H1 (cell line): ENCODE results near the gene GRID1. TPM values are rescaled to one million over a fixed set of nuclear protein-coding genes. Genes with fewer than 3 reads are reported as not detected.

Source experiments
- CTCF ChIA-PET: fragments of 300-600 bp; sonication (Branson Sonifier 250); formaldehyde crosslinking; loops from one replicate; lab custom pipeline; 2021; ENCODE audit not compliant: partially characterized antibody; lab: Charles Lee
- POLR2A ChIA-PET: fragments of 300-600 bp; sonication (Branson Sonifier 250); formaldehyde crosslinking; loops from one replicate; lab custom pipeline; 2021; ENCODE audit warnings: inconsistent platforms; ENCODE audit not compliant: partially characterized antibody; lab: Charles Lee
- DNase-seq, 2 experiments: peaks; one replicate each; pipeline versions ENCODE4 v3.0.0 to v3.0.0-alpha.2; 2010 to 2022; ENCODE audit warnings: low spot score in 2 of 2, low read depth in 1 of 2, mixed read lengths in 1 of 2
- FAIRE-seq: peaks from 2 replicates; lab custom pipeline; 2011; peaks lifted over from hg19 to GRCh38; lab: Jason Lieb, UNC
- H2AFZ ChIP-seq: 2 replicates; pipeline ENCODE4 v1.8.1; 2012; ENCODE audit warnings: low read length, inconsistent platforms
- H2AK5ac ChIP-seq: 2 replicates; pipeline ENCODE4 v1.6.1; 2013; ENCODE audit warnings: low read depth, low read length
- H2BK120ac ChIP-seq: replicated peaks from 2 replicates; pipeline ENCODE3; 2013; ENCODE audit warnings: low read depth, low read length, inconsistent platforms
- H2BK12ac ChIP-seq: 2 replicates; pipeline ENCODE4 v1.6.1; 2013; ENCODE audit warnings: low read depth, low read length
- H2BK15ac ChIP-seq: 2 replicates; pipeline ENCODE4 v1.6.1; 2013; ENCODE audit warnings: low read length
- H2BK20ac ChIP-seq: 2 replicates; pipeline ENCODE4 v1.6.1; 2013; ENCODE audit warnings: low read length
- H2BK5ac ChIP-seq: 2 replicates; pipeline ENCODE4 v1.6.1; 2013; ENCODE audit warnings: low read depth, low read length
- H3K14ac ChIP-seq: 2 replicates; pipeline ENCODE4 v1.6.1; 2013; ENCODE audit warnings: inconsistent platforms; ENCODE audit not compliant: insufficient read length
- H3K18ac ChIP-seq: 2 replicates; pipeline ENCODE4 v1.6.1; 2013; ENCODE audit warnings: low read length; ENCODE audit errors: extremely low read depth
- H3K23ac ChIP-seq: 2 replicates; pipeline ENCODE4 v1.6.1; 2013; ENCODE audit warnings: inconsistent platforms; ENCODE audit not compliant: insufficient read length
- H3K23me2 ChIP-seq: 2 replicates; pipeline ENCODE4 v1.6.1; 2013; ENCODE audit warnings: low read depth, low read length
- H3K27ac ChIP-seq: 2 replicates; pipeline ENCODE4 v1.6.1; 2011; ENCODE audit warnings: low read depth, low read length, inconsistent platforms
- H3K27me3 ChIP-seq, 4 experiments: replicated peaks in 1 of 4; 1 replicate in 1 of 4; 2 replicates in 3 of 4; pipeline versions ENCODE4 v1.6.1 to v1.8.1; 2011 to 2013; ENCODE audit warnings: low read length in 3 of 4, mild to moderate bottlenecking in 3 of 4, inconsistent platforms in 2 of 4, mixed read lengths in 2 of 4, moderate library complexity in 1 of 4; ENCODE audit not compliant: control insufficient read depth in 3 of 4, insufficient read depth in 3 of 4; ENCODE audit errors: extremely low read depth in 1 of 4
- H3K36me3 ChIP-seq, 4 experiments: 2 replicates each; pipeline versions ENCODE4 v1.6.1 to v1.8.1; 2011 to 2013; ENCODE audit warnings: mild to moderate bottlenecking in 4 of 4, low read length in 3 of 4, moderate library complexity in 2 of 4, control low read depth in 1 of 4, inconsistent platforms in 1 of 4; ENCODE audit not compliant: insufficient read depth in 4 of 4, control insufficient read depth in 2 of 4
- H3K4ac ChIP-seq: replicated peaks from 2 replicates; pipeline ENCODE3; 2013; ENCODE audit warnings: low read length, low read depth, mixed read lengths, inconsistent platforms; ENCODE audit not compliant: insufficient read length
- H3K4me1 ChIP-seq, 4 experiments: replicated peaks in 1 of 4; 1 replicate in 1 of 4; 2 replicates in 3 of 4; pipeline versions ENCODE4 v1.6.1 to v1.8.1; 2011 to 2013; ENCODE audit warnings: low read length in 3 of 4, inconsistent platforms in 2 of 4, mixed read lengths in 1 of 4; ENCODE audit not compliant: insufficient read depth in 4 of 4, control insufficient read depth in 3 of 4
- H3K4me2 ChIP-seq, 2 experiments: 2 replicates each; pipeline versions ENCODE4 v1.6.1 to v1.8.1; 2011 to 2013; ENCODE audit warnings: low read depth in 2 of 2, low read length in 2 of 2, control low read depth in 1 of 2, inconsistent platforms in 1 of 2, mild to moderate bottlenecking in 1 of 2; ENCODE audit not compliant: insufficient read depth in 1 of 2
- H3K4me3 ChIP-seq, 4 experiments: fragments of 200-600, 300-600 bp in 1 of 4; sonication (generic), shearing (Covaris generic), sonication (Bioruptor Twin) in 1 of 4; 2 replicates each; pipeline versions ENCODE4 v1.5.1 to v1.8.1; 2011 to 2016; ENCODE audit warnings: low read length in 4 of 4, low read depth in 3 of 4, control low read depth in 2 of 4, inconsistent platforms in 2 of 4, mild to moderate bottlenecking in 2 of 4, mixed read lengths in 1 of 4, moderate library complexity in 1 of 4; ENCODE audit not compliant: insufficient read depth in 2 of 4; ENCODE audit errors: extremely low read depth in 1 of 4
- H3K56ac ChIP-seq: replicated peaks from 2 replicates; pipeline ENCODE3; 2013; ENCODE audit warnings: low read depth, mild to moderate bottlenecking, mixed read lengths, low read length, inconsistent platforms; ENCODE audit not compliant: insufficient read length
- H3K79me1 ChIP-seq: 2 replicates; pipeline ENCODE4 v1.6.1; 2013; ENCODE audit warnings: low read depth, low read length, control low read depth
- H3K79me2 ChIP-seq, 2 experiments: 2 replicates each; pipeline versions ENCODE4 v1.6.1 to v1.8.1; 2012 to 2013; ENCODE audit warnings: low read length in 2 of 2, mild to moderate bottlenecking in 2 of 2, inconsistent platforms in 1 of 2; ENCODE audit not compliant: insufficient read depth in 2 of 2, control insufficient read depth in 1 of 2
- H3K9ac ChIP-seq, 4 experiments: replicated peaks in 1 of 4; 1 replicate in 1 of 4; 2 replicates in 3 of 4; pipeline versions ENCODE4 v1.6.1 to v1.8.1; 2011 to 2013; ENCODE audit warnings: low read depth in 3 of 4, low read length in 3 of 4, control low read depth in 2 of 4, mild to moderate bottlenecking in 2 of 4, moderate library complexity in 2 of 4, inconsistent platforms in 1 of 4; ENCODE audit errors: extremely low read depth in 1 of 4
- H3K9me3 ChIP-seq, 2 experiments: 2 replicates each; pipeline versions ENCODE4 v1.6.1 to v1.8.1; 2012 to 2013; ENCODE audit warnings: mild to moderate bottlenecking in 2 of 2, moderate library complexity in 2 of 2, control low read depth in 1 of 2, inconsistent platforms in 1 of 2, low read depth in 1 of 2, low read length in 1 of 2, mixed read lengths in 1 of 2; ENCODE audit not compliant: insufficient read depth in 2 of 2
- H4K20me1 ChIP-seq, 2 experiments: replicated peaks in 1 of 2; 2 replicates each; pipeline versions ENCODE3 to v1.8.1; 2011 to 2013; ENCODE audit warnings: inconsistent platforms in 2 of 2, low read length in 2 of 2, mild to moderate bottlenecking in 1 of 2; ENCODE audit not compliant: insufficient read depth in 2 of 2, control insufficient read depth in 1 of 2
- H4K5ac ChIP-seq: 2 replicates; pipeline ENCODE4 v1.6.1; 2013; ENCODE audit warnings: low read length, low read depth, mixed read lengths, inconsistent platforms; ENCODE audit not compliant: insufficient read length
- H4K8ac ChIP-seq: 2 replicates; pipeline ENCODE4 v1.8.0; 2013; ENCODE audit warnings: mild to moderate bottlenecking, moderate library complexity, low read length, inconsistent platforms; ENCODE audit not compliant: insufficient read depth; ENCODE audit errors: extremely low read depth
- H4K91ac ChIP-seq: replicated peaks from 2 replicates; pipeline ENCODE3; 2013; ENCODE audit warnings: low read length, mixed read lengths, inconsistent platforms; ENCODE audit not compliant: insufficient read length
- MAFK ChIP-seq: IDR thresholded peaks from 2 replicates; pipeline ENCODE4 v1.6.1; 2012; ENCODE audit warnings: low read depth, mild to moderate bottlenecking, improper control_type of control experiment, low read length
- RBBP5 ChIP-seq: IDR thresholded peaks from 2 replicates; pipeline ENCODE4 v1.7.1; 2012; ENCODE audit warnings: low read depth, mild to moderate bottlenecking, inconsistent platforms, low read length, moderate library complexity, borderline replicate concordance
- RNF2 ChIP-seq: fragments of 200-900, 300-1000 bp; sonication (generic); IDR thresholded peaks from 2 replicates; pipeline ENCODE4 v1.7.1; 2016; ENCODE audit warnings: borderline replicate concordance, low read depth, mild to moderate bottlenecking, antibody characterized with exemption, low read length; ENCODE audit not compliant: poor library complexity, severe bottlenecking; ENCODE audit errors: missing control alignments
- TCF12 ChIP-seq: IDR thresholded peaks from 2 replicates; pipeline ENCODE4 v1.6.1; 2011; ENCODE audit warnings: low read depth, mild to moderate bottlenecking, low read length
- ZNF274 ChIP-seq: IDR thresholded peaks from 2 replicates; pipeline ENCODE4 v1.7.0; 2012; ENCODE audit warnings: low read length, borderline replicate concordance; ENCODE audit errors: extremely low read depth
- whole genome bisulfite sequencing, 2 experiments: shearing (Covaris generic) in 1 of 2; methylation state at CpG; one replicate each; pipeline versions ENCODE4 v1.1.6 to v1.1.7; 2013 to 2015; ENCODE audit warnings: low lambda C conversion rate in 2 of 2, mixed read lengths in 2 of 2, inconsistent platforms in 1 of 2, low coverage in 1 of 2, missing lambda C conversion rate in 1 of 2; ENCODE audit not compliant: insufficient replicate concordance in 2 of 2, insufficient coverage in 1 of 2, insufficient read length in 1 of 2; ENCODE audit errors: extremely low coverage in 1 of 2, missing lambda C conversion rate in 1 of 2; 5-methylcytosine and 5-hydroxymethylcytosine counted together
- polyA plus RNA-seq, 7 experiments: library from polyadenylated mRNA; depleted of rRNA in 3 of 7; stranded (reverse) in 5 of 7; unstranded in 2 of 7; fragments of >200 nt in 5 of 7; fragments of 200-250 nt in 2 of 7; gene quantifications; 1 replicate in 5 of 7; 2 replicates in 1 of 7; 4 replicates in 1 of 7; pipeline versions ENCODE4 v1.2.1 to v1.2.3, GENCODE V29; 2011 to 2013; ENCODE audit warnings: missing spikeins in 2 of 7, mixed read lengths in 2 of 7
- total RNA-seq: library from RNA; stranded (reverse); fragmentation: NEBNext Ultra II Directional; extraction: Animal tissue kit (Norgen Biotek cat#: 25700); gene quantifications from 2 replicates; pipeline ENCODE4 v1.2.1, GENCODE V29; 2021
- TF ChIP-seq, protein P1 (sequence below), 3 experiments: IDR thresholded peaks; 1 replicate in 2 of 3; 2 replicates in 1 of 3; pipeline versions ENCODE4 v1.5.1 to v1.6.1; 2011; ENCODE audit warnings: low read length in 3 of 3, mild to moderate bottlenecking in 3 of 3, inconsistent platforms in 2 of 3, low read depth in 1 of 3, moderate library complexity in 1 of 3; ENCODE audit not compliant: insufficient read depth in 1 of 3; ENCODE audit errors: control extremely low read depth in 1 of 3

GRID1 gene
- total and polyA plus RNA-seq, 2 of the 8 experiments (the other 6 are each of a cell fraction or from before 2014, with no cell fraction given) = 0.22 to 0.30 TPM

DNA sequence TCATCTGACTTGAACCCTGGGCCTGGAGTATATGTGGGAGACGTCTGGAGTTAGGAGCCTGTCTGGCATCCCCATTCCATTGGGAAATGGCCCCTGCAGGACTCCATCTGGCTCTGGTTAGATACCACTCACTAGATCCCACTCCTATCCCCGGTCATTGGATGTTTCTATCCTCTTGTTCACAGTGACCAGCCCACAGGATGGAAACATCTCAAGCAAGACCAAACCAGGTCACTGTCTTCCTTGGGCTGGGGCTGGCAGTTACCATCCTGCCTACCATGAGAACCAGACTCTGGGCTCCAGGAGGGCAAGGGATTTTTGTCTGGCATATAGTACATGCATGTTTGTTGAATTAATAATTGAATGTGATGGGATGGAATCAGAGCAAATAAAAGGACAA, 415.7 kb downstream of the GRID1 start:
- Histone ChIP-seq H3K4me1 (no peaks in the 10 kb centered on the region), H2AK5ac (no peak overlapping the region), H2BK12ac (no peak overlapping the region), H3K18ac (no peak overlapping the region), H3K9ac (no peak overlapping the region), H4K5ac (no peak overlapping the region), H2BK5ac (no peak overlapping the region), H3K14ac (no peak overlapping the region), H3K56ac (no peak overlapping the region), H4K8ac (no peak overlapping the region), H3K36me3 (no peaks in the 10 kb centered on the region), H4K91ac (no peak overlapping the region), H2BK120ac (no peak overlapping the region), H3K23ac (no peak overlapping the region), H2BK15ac (no peak overlapping the region), H2AFZ (no peak overlapping the region), H3K4me2 (no peak overlapping the region), H3K79me2 (no peaks in the 10 kb centered on the region), H3K9me3 (no peaks in the 10 kb centered on the region), H3K79me1 (no peaks in the 10 kb centered on the region), H3K23me2 (peaks cover 3% of the 10 kb centered on the region; the same call in 1 of the 2 replicates), H3K27ac (no peak overlapping the region), H3K4me3 (no peak overlapping the region), H3K4ac (no peak overlapping the region), H3K27me3 (peaks cover 0 to 1% (median 0%) of the 10 kb centered on the region in 4 experiments; a peak in 1 of 7 replicates), H4K20me1 (no peaks in the 10 kb centered on the region), H2BK20ac (no peak overlapping the region)
- DNase-seq (no peak), FAIRE-seq (no peak)
- ChIA-PET CTCF (no interaction called here), POLR2A (no interaction called here)
- TF ChIP-seq, protein P1, sequence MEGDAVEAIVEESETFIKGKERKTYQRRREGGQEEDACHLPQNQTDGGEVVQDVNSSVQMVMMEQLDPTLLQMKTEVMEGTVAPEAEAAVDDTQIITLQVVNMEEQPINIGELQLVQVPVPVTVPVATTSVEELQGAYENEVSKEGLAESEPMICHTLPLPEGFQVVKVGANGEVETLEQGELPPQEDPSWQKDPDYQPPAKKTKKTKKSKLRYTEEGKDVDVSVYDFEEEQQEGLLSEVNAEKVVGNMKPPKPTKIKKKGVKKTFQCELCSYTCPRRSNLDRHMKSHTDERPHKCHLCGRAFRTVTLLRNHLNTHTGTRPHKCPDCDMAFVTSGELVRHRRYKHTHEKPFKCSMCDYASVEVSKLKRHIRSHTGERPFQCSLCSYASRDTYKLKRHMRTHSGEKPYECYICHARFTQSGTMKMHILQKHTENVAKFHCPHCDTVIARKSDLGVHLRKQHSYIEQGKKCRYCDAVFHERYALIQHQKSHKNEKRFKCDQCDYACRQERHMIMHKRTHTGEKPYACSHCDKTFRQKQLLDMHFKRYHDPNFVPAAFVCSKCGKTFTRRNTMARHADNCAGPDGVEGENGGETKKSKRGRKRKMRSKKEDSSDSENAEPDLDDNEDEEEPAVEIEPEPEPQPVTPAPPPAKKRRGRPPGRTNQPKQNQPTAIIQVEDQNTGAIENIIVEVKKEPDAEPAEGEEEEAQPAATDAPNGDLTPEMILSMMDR (IDR thresholded peaks at IDR 0.05; ENCODE audit: control extremely low read depth in 1 of 3, insufficient read depth in 1 of 3, low read depth in 1 of 3, low read length in 3 of 3) = no peak
- no peak for TF ChIP-seq TCF12
- no peak for TF ChIP-seq MAFK
- TF ChIP-seq ZNF274 = no peak
- TF ChIP-seq RNF2 = no peak
- TF ChIP-seq RBBP5 = no peak
- 89% methylated on average over 2 of the region's 2 CpGs; no CpG with 5 or more reads in 1 of the 2 experiments for WGBS, 2 experiments
